DND-41 (cell line): ENCODE data around the gene PACRG.

Experiments
- ATAC-seq: fragments of 200-7000 bp; cut with Tn5 transposase; 3 replicates; pipeline ENCODE4 v1.9.1; 2021; ENCODE audit warnings: low read depth; ENCODE audit not compliant: insufficient read depth
- DNase-seq: peaks from one replicate; pipeline ENCODE4 v3.0.0-alpha.2; 2020
- H2AFZ ChIP-seq: 2 replicates; pipeline ENCODE4 v1.6.0; 2012; ENCODE audit warnings: low read depth, low read length
- H3K27ac ChIP-seq: 2 replicates; pipeline ENCODE4 v1.5.1; 2012; ENCODE audit warnings: low read length, inconsistent platforms
- H3K27me3 ChIP-seq: fragments of 200-600 bp; sonication (generic); 2 replicates; pipeline ENCODE4 v1.6.0; 2012; ENCODE audit warnings: low read length, mild to moderate bottlenecking, inconsistent platforms; ENCODE audit not compliant: insufficient read depth, poor library complexity
- H3K36me3 ChIP-seq: 2 replicates; pipeline ENCODE4 v1.5.1; 2012; ENCODE audit warnings: low read length, inconsistent platforms; ENCODE audit not compliant: insufficient read depth
- H3K4me1 ChIP-seq: 2 replicates; pipeline ENCODE4 v1.5.1; 2012; ENCODE audit warnings: mild to moderate bottlenecking, low read length; ENCODE audit not compliant: insufficient read depth
- H3K4me2 ChIP-seq: 2 replicates; pipeline ENCODE4 v1.6.0; 2012; ENCODE audit warnings: mild to moderate bottlenecking, moderate library complexity, low read length, inconsistent platforms; ENCODE audit not compliant: insufficient read depth
- H3K4me3 ChIP-seq, 2 experiments: fragments of 200-600 bp in 1 of 2; shearing (Covaris generic) in 1 of 2; 2 replicates each; pipeline ENCODE4 v1.5.1; 2012 to 2016; ENCODE audit warnings: inconsistent platforms in 2 of 2, low read length in 2 of 2, mild to moderate bottlenecking in 2 of 2, low read depth in 1 of 2, moderate library complexity in 1 of 2
- H3K79me2 ChIP-seq: 2 replicates; pipeline ENCODE4 v1.6.0; 2012; ENCODE audit warnings: low read length, inconsistent platforms; ENCODE audit not compliant: insufficient read depth
- H3K9ac ChIP-seq: 2 replicates; pipeline ENCODE4 v1.6.0; 2012; ENCODE audit warnings: low read depth, mild to moderate bottlenecking, inconsistent platforms, low read length, moderate library complexity
- H3K9me3 ChIP-seq: 2 replicates; pipeline ENCODE4 v1.5.1; 2012; ENCODE audit warnings: low read length, moderate library complexity, mild to moderate bottlenecking, inconsistent platforms; ENCODE audit not compliant: insufficient read depth, severe bottlenecking
- H4K20me1 ChIP-seq: 2 replicates; pipeline ENCODE4 v1.6.0; 2012; ENCODE audit warnings: low read length; ENCODE audit not compliant: insufficient read depth
- CTCF ChIP-seq: IDR thresholded peaks from 2 replicates; pipeline ENCODE4 v1.5.1; 2012; ENCODE audit warnings: borderline replicate concordance, low read length, moderate library complexity, mild to moderate bottlenecking; ENCODE audit not compliant: poor library complexity, severe bottlenecking; ENCODE audit errors: extremely low read depth
- EZH2 ChIP-seq: IDR thresholded peaks from 3 replicates; pipeline ENCODE4 v1.6.1; 2012; ENCODE audit warnings: borderline replicate concordance, low read depth, mild to moderate bottlenecking, moderate library complexity, low read length, inconsistent platforms; ENCODE audit not compliant: severe bottlenecking

Gene PACRG

DNA sequence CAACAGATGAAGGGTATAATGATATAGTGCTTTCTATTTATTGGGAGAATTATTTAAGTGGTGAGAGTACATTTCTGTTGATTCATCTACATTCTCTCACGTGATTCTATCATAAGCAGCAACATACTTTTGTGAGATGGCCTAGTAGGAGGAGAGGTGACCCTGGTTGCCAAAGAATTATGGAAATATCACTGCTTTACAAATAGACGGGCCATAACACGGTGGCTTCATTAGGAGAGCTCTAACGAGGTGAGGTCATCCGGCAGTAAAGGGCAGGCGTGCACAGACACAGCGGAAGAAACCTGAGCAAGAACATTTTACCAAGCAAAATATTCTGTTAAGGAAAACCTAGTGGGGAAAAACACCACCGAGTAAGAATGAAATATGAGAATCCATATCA lies 349.4 kb downstream of the PACRG start:
- ATAC-seq (no peak), DNase-seq (no peak)
- Histone ChIP-seq H4K20me1 (no peaks in the 10 kb centered on the region), H3K4me2 (no peak overlapping the region), H2AFZ (no peak overlapping the region), H3K27me3 (no peaks in the 10 kb centered on the region), H3K4me1 (no peaks in the 10 kb centered on the region), H3K79me2 (no peaks in the 10 kb centered on the region), H3K27ac (no peak overlapping the region), H3K36me3 (no peaks in the 10 kb centered on the region), H3K9me3 (no peaks in the 10 kb centered on the region), H3K4me3 (no peak overlapping the region), H3K9ac (no peak overlapping the region)
- TF ChIP-seq CTCF, result no peak
- no peak for TF ChIP-seq EZH2

GRCh38 chr6:163078712-163079111 lies 350.9 kb downstream of the PACRG start:
- H3K4me1 ChIP-seq, result no peaks in the 10 kb centered on the region
- no peak overlapping the region for H3K27ac ChIP-seq
- ATAC-seq, result no peak
- no peak overlapping the region for H3K4me3 ChIP-seq
- no peaks in the 10 kb centered on the region for H3K36me3 ChIP-seq
- no peak for DNase-seq
- no peaks in the 10 kb centered on the region for H3K9me3 ChIP-seq
- TF ChIP-seq CTCF (no peak), EZH2 (no peak)
- no peaks in the 10 kb centered on the region for H3K27me3 ChIP-seq
- H2AFZ ChIP-seq, result no peak overlapping the region
- H4K20me1 ChIP-seq, result no peaks in the 10 kb centered on the region
- no peaks in the 10 kb centered on the region for H3K79me2 ChIP-seq
- H3K9ac ChIP-seq, result no peak overlapping the region
- no peak overlapping the region for H3K4me2 ChIP-seq

- no peak overlapping the region for H2AFZ ChIP-seq
- H3K4me1 ChIP-seq, result no peaks in the 10 kb centered on the region
- TF ChIP-seq CTCF (no peak), EZH2 (no peak)
- ATAC-seq, result no peak
- H3K4me2 ChIP-seq, result no peak overlapping the region
- DNase-seq, result no peak
- no peaks in the 10 kb centered on the region for H3K79me2 ChIP-seq
- H4K20me1 ChIP-seq, result no peaks in the 10 kb centered on the region
- H3K27ac ChIP-seq, result no peak overlapping the region
- H3K9me3 ChIP-seq, result no peaks in the 10 kb centered on the region
- no peak overlapping the region for H3K4me3 ChIP-seq
- H3K36me3 ChIP-seq, result no peaks in the 10 kb centered on the region
- H3K27me3 ChIP-seq, result no peaks in the 10 kb centered on the region
- H3K9ac ChIP-seq, result no peak overlapping the region
These were observed 352.5 kb downstream of the PACRG start for GRCh38 chr6:163080228-163080627.

DNA sequence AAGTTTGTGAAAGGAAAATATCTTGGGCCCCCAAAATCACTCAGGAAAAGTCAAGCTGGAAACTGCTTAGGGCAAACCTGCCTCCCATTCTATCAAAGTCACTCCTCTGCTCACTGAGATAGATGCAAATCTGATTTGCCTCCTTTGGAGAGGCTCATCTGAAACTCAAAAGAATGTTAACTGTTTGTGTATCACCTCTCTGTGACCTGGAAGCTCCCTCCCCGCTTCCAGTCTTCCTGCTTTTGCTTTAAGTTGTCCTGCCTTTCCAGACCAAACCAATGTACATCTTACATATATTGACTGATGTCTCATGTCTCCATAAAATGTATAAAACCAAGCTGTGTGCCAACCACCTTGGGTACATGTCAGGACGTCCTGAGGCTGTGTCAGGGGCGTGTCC lies 355.4 kb downstream of the PACRG start:
- TF ChIP-seq EZH2 (no peak), CTCF (no peak)
- H3K79me2 ChIP-seq, result no peaks in the 10 kb centered on the region
- no peaks in the 10 kb centered on the region for H4K20me1 ChIP-seq
- ATAC-seq (no peak), DNase-seq (no peak)
- H3K4me1 ChIP-seq, result no peaks in the 10 kb centered on the region
- H3K9ac ChIP-seq, result no peak overlapping the region
- H3K36me3 ChIP-seq, result no peaks in the 10 kb centered on the region
- H3K9me3 ChIP-seq, result no peaks in the 10 kb centered on the region
- no peak overlapping the region for H3K27ac ChIP-seq
- no peak overlapping the region for H2AFZ ChIP-seq
- H3K27me3 ChIP-seq, result no peaks in the 10 kb centered on the region
- H3K4me2 ChIP-seq, result no peak overlapping the region
- H3K4me3 ChIP-seq, result no peak overlapping the region
